Measurements from ENCODE around the gene MRPL41.
"Not testable (repeated sequence)": the region's sequence is repeated elsewhere in the genome, so short reads cannot be mapped to it uniquely, and the experiment has no call there.

The MRPL41 gene

DNA sequence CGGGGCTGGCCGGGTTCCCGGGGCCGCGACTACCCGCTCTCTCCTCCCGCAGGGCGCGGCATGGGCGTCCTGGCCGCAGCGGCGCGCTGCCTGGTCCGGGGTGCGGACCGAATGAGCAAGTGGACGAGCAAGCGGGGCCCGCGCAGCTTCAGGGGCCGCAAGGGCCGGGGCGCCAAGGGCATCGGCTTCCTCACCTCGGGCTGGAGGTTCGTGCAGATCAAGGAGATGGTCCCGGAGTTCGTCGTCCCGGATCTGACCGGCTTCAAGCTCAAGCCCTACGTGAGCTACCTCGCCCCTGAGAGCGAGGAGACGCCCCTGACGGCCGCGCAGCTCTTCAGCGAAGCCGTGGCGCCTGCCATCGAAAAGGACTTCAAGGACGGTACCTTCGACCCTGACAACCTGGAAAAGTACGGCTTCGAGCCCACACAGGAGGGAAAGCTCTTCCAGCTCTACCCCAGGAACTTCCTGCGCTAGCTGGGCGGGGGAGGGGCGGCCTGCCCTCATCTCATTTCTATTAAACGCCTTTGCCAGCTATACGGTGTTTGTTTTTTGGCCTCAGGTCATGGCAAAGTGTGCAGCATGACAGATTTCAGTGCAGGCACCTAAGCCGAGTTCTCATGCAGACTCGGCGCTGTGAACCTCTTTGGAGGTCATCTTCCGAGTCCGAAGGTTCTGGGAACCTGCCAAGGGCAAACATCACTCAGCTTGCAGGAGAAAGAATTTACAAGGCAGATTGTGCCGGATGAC is 516 bp downstream of the MRPL41 start:
- no peak for DNase-seq (ENCODE audit: low spot score)
- TF ChIP-seq, protein P1, sequence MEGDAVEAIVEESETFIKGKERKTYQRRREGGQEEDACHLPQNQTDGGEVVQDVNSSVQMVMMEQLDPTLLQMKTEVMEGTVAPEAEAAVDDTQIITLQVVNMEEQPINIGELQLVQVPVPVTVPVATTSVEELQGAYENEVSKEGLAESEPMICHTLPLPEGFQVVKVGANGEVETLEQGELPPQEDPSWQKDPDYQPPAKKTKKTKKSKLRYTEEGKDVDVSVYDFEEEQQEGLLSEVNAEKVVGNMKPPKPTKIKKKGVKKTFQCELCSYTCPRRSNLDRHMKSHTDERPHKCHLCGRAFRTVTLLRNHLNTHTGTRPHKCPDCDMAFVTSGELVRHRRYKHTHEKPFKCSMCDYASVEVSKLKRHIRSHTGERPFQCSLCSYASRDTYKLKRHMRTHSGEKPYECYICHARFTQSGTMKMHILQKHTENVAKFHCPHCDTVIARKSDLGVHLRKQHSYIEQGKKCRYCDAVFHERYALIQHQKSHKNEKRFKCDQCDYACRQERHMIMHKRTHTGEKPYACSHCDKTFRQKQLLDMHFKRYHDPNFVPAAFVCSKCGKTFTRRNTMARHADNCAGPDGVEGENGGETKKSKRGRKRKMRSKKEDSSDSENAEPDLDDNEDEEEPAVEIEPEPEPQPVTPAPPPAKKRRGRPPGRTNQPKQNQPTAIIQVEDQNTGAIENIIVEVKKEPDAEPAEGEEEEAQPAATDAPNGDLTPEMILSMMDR (IDR thresholded peaks at IDR 0.05; ENCODE audit: extremely low read depth, missing control alignments), result no peak

DNA sequence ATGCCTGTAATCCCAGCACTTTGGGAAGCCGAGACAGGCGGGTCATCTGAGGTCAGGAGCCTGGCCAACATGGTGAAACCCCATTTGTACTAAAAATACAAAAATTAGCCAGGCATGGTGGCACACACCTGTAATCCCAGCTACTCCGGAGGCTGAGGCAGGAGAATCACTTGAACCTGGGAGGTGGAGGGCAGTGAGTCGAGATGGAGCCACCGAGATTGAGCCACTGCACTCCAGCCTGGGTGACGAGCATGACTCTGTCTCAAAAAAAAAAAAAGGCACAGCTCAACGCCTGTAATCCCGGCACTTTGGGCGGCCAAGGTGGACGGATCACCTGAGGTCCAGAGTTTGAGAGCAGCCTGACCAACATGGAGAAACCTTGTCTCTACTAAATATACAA is 2.0 kb downstream of the MRPL41 start:
- not testable (repeated sequence) for DNase-seq (ENCODE audit: low spot score)

DNA sequence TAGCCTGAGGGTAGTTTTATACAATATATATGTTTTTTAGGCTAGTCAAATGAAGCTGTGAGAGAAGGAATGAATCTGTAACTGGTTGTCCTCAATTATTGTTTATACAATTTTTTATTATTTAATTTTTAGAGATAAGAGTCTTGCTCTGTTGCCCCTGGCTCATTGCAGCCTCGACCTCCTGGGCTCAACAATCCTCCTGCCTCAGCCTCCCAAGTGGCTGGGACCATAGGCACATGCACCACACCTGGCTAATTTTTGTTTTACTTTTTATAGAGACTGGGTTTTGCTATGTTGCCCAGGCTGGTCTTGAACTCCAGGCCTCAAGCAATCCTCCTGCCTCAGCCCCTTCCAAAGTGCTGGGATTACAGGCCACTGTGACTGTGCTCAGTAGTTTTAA is 2.7 kb downstream of the MRPL41 start:
- DNase-seq (ENCODE audit: low spot score), result no peak
- TF ChIP-seq, protein P1 (IDR thresholded peaks at IDR 0.05; ENCODE audit: extremely low read depth, missing control alignments), result no peak

DNA sequence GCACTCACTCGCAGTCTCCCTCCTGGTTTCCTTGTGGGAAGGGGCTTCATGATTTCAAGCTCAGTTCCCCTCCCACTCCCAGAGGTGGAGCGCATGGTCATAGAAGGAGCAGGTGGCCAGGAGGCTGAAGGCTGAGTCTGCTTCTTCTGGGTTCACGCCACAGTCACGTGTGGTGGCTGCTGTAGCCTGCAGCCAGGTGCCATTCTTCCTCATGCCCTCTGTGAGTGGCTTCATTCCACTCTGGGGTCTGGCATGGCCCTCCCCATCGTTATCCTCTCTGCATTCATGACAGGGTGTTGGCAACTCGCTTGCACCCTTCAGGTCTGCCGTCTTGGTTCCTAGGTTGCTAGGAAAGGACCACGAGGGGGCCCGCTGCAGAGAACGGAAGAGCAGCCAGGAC is 3.5 kb downstream of the MRPL41 start:
- no peak for DNase-seq (ENCODE audit: low spot score)
- TF ChIP-seq, protein P1 (IDR thresholded peaks at IDR 0.05; ENCODE audit: extremely low read depth, missing control alignments), result no peak

DNA sequence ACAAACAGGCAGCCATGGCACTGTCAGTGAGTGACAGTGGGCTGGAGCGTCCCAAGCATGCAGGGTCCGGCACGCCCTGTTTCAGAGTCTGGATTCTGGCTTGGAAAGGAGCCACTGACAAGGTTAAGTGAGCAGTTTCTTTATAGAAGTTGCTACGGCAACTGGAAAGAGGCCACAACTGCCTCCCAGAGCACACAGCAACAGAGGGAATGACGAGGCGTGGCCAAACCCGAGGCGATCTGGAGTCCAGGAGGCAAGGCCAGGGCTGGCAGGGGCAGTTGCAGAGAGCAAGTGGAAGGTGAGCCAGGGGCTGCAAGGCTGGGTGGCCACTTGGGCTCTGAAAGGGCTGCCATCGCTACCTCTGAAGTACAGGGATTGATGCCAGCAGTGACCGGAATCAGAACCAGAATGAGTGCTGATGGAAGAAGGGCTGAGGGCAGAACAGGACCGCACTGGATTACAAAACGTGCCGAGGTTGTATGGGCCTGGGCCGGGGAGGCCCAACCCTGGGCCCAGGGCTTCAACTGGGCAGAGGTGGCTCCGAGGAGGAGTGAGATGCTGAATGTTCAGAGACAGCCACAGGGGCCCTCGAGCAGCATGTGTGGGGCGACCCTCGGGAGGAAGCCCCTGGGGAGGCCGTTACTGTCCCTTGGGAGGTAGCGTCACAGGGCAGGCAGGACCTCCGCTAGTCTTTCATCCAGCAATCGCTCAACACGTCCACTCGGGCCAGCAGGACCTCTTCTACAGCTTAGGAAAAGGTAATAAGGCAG is 4.6 kb downstream of the MRPL41 start:
- DNase-seq (ENCODE audit: low spot score), result no peak
- TF ChIP-seq, protein P1 (IDR thresholded peaks at IDR 0.05; ENCODE audit: extremely low read depth, missing control alignments), result no peak

DNA sequence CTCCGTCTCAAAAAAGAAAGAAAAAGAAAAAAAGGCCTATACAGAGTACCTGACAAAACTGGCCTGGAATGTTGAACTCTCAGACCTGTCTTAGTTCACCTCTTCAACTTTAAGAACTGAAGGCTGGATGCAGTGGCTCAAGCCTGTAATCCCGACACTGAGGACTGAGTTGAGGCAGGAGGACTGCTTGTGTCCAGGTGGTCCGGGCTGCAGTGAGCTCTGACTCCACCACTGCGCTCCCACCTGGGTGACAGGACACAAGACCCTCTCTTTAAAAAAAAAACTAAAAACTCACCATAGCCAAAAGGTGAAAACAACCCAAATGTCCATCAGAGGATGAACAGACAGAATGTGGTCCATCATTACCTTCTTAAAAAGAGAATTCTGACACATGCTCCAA is 6.4 kb downstream of the MRPL41 start:
- no peak for DNase-seq (ENCODE audit: low spot score)
- TF ChIP-seq, protein P1 (IDR thresholded peaks at IDR 0.05; ENCODE audit: extremely low read depth, missing control alignments), result no peak

DNA sequence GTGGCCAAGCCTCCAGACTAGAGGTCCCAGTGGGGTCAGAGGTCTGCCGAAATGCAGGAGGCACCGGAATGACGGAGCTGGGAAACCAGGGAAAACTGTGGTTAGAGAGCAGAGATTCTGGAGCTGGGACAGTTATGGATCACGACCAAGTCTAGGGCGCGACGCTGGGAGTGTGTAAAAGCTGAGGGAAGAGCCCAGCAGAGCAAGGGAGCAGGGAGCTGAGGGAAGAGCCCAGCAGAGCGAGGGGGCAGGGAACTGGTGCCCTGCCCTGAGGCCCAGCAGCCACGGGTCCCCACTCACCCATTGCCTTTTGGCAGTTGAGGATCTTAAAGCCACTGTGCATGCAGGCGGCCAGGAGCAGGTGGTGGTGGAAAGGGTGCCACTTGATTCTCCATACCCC is 12.5 kb downstream of the MRPL41 start:
- no peak for DNase-seq (ENCODE audit: low spot score)
- TF ChIP-seq, protein P1 (IDR thresholded peaks at IDR 0.05; ENCODE audit: extremely low read depth, missing control alignments), result no peak
